Naive thymus-derived CD4-positive, alpha-beta T cell (primary cell): ENCODE data around the gene NTM. TPM values are rescaled to one million over a fixed set of nuclear protein-coding genes. Genes with fewer than 3 reads are reported as not detected.

Experiments
- ATAC-seq: fragments of 150-1000 bp; cut with Tn5 transposase; 2 replicates; pipeline ENCODE4 v1.10.0; 2021; ENCODE audit warnings: mild to moderate bottlenecking, moderate library complexity
- CTCF ChIA-PET: fragments of 350-600 bp; sonication (Branson Sonifier 250); formaldehyde crosslinking; loops from one replicate; lab custom pipeline; 2021; ENCODE audit warnings: antibody characterized with exemption; lab: Charles Lee
- POLR2A ChIA-PET: fragments of 350-600 bp; sonication (Branson Sonifier 250); formaldehyde crosslinking; loops from one replicate; lab custom pipeline; 2021; ENCODE audit warnings: antibody characterized with exemption, inconsistent platforms; lab: Charles Lee
- DNase-seq, 9 donors: peaks; one replicate each; pipeline versions ENCODE4 v3.0.0 to v3.0.0-alpha.2; 2020 to 2022; ENCODE audit warnings: mixed read lengths in 1 of 9
- H3K27ac ChIP-seq: one replicate; pipeline ENCODE4 v1.7.0; 2013; ENCODE audit warnings: mild to moderate bottlenecking, low read depth, low read length, moderate library complexity
- H3K27me3 ChIP-seq, 2 donors: one replicate each; pipeline ENCODE4 v1.7.0; 2013; ENCODE audit warnings: low read length in 2 of 2, mild to moderate bottlenecking in 2 of 2, moderate library complexity in 2 of 2; ENCODE audit not compliant: control insufficient read depth in 2 of 2, insufficient read depth in 2 of 2
- H3K36me3 ChIP-seq, 3 experiments: 1 replicate in 2 of 3; 2 replicates in 1 of 3; pipeline ENCODE4 v1.7.0; 2013; ENCODE audit warnings: low read length in 3 of 3, mild to moderate bottlenecking in 3 of 3, moderate library complexity in 1 of 3; ENCODE audit not compliant: insufficient read depth in 3 of 3, control insufficient read depth in 2 of 3
- H3K4me1 ChIP-seq, 2 donors: one replicate each; pipeline ENCODE4 v1.7.0; 2013; ENCODE audit warnings: low read length in 2 of 2, mild to moderate bottlenecking in 2 of 2, moderate library complexity in 1 of 2; ENCODE audit not compliant: control insufficient read depth in 2 of 2, insufficient read depth in 2 of 2
- H3K4me3 ChIP-seq: 2 replicates; pipeline ENCODE4 v1.7.0; 2013; ENCODE audit warnings: mild to moderate bottlenecking, low read length
- H3K9me3 ChIP-seq, 3 experiments: 1 replicate in 2 of 3; 2 replicates in 1 of 3; pipeline ENCODE4 v1.7.0; 2013; ENCODE audit warnings: low read length in 3 of 3; ENCODE audit not compliant: control insufficient read depth in 2 of 3
- H3K27ac Mint-ChIP-seq, 9 donors: one replicate each; pipeline ENCODE4 v1.8.0; 2020 to 2022; ENCODE audit warnings: mixed read lengths in 9 of 9, mild to moderate bottlenecking in 8 of 9, moderate library complexity in 5 of 9, inconsistent platforms in 2 of 9
- H3K27me3 Mint-ChIP-seq, 5 donors: one replicate each; pipeline ENCODE4 v1.8.0; 2021 to 2022; ENCODE audit warnings: mixed read lengths in 5 of 5, mild to moderate bottlenecking in 1 of 5
- H3K36me3 Mint-ChIP-seq, 5 donors: one replicate each; pipeline ENCODE4 v1.8.0; 2020 to 2022; ENCODE audit warnings: mixed read lengths in 5 of 5, mild to moderate bottlenecking in 3 of 5, inconsistent platforms in 1 of 5
- H3K4me1 Mint-ChIP-seq, 7 donors: one replicate each; pipeline ENCODE4 v1.8.0; 2020 to 2022; ENCODE audit warnings: mixed read lengths in 7 of 7, mild to moderate bottlenecking in 3 of 7, inconsistent platforms in 1 of 7
- H3K4me3 Mint-ChIP-seq, 10 donors: one replicate each; pipeline ENCODE4 v1.8.0; 2020 to 2022; ENCODE audit warnings: mild to moderate bottlenecking in 10 of 10, mixed read lengths in 10 of 10, moderate library complexity in 6 of 10, inconsistent platforms in 2 of 10
- H3K9me3 Mint-ChIP-seq, 11 donors: one replicate each; pipeline ENCODE4 v1.8.0; 2020 to 2022; ENCODE audit warnings: mixed read lengths in 11 of 11, mild to moderate bottlenecking in 4 of 11, inconsistent platforms in 1 of 11, moderate library complexity in 1 of 11
- intact Hi-C, 2 donors: fragments of 100-400 bp; cut with micrococcal nuclease; formaldehyde crosslinking; loops; one replicate each; pipeline ENCODE4 v1.15.1; 2023
- polyA plus RNA-seq, 2 donors: library from polyadenylated mRNA; unstranded; fragments of 300-500 nt; fragmentation: Illumina TruSeq; gene quantifications; one replicate each; pipeline ENCODE4 v1.2.3, GENCODE V29; 2021
- total RNA-seq, 6 experiments: library from RNA in 5 of 6; stranded (reverse) in 5 of 6; gene quantifications; 1 replicate in 5 of 6; 2 replicates in 1 of 6; pipeline ENCODE4 v1.2.3 and lab custom pipeline; 2021 to 2026

NTM gene
- total and polyA plus RNA-seq, 7 experiments from 2014 or later, result not detected

DNA sequence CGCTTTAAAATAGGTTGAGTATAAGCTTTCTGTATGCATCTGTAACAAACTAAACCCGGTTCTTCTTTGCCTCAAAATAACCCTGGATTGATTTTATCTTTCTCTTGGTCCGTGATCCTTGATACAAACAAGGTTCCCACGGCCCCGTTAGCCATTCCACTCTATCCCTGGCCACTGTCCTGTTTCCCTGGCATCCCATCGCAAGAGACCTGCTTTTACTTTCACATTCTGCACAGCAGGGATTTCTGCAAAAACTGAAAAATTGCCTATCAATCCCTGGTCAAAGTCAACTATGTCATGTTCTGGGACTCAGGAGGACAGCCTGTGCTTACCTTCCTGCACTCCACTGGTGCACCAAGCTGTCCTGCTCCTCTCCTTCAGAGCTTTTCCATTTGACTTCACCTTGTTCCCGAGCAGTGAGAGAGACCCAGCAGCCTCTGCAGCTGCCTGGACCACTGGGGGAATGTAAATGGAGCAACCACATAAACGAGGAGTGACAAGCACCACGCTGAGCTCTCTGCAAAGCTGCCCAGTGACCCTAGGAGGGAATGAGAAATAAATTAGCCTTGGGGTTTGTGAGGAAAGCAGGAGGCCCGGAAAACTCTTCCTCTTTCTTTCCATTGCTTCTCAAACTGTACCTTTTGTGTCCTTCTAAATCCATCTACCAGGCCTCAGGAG is 175.9 kb downstream of the NTM start:
- no peaks in the 10 kb centered on the region for H3K4me1 ChIP-seq
- H3K9me3 Mint-ChIP-seq, result peaks cover 0 to 20% (median 4%) of the 10 kb centered on the region in 11 donors
- H3K4me3 Mint-ChIP-seq, result no peak overlapping the region
- H3K4me3 ChIP-seq, result no peak overlapping the region
- no peak overlapping the region for H3K27ac Mint-ChIP-seq
- no peaks in the 10 kb centered on the region for H3K36me3 ChIP-seq
- CTCF ChIA-PET, result no interaction called here
- intact Hi-C loops, result no loop called here
- DNase-seq, result no peak
- no peaks in the 10 kb centered on the region for H3K4me1 Mint-ChIP-seq
- POLR2A ChIA-PET, result no interaction called here
- no peak overlapping the region for H3K27ac ChIP-seq
- no peaks in the 10 kb centered on the region for H3K9me3 ChIP-seq
- ATAC-seq, result no peak
- peaks cover 0 to 19% (median 9%) of the 10 kb centered on the region in 5 donors for H3K27me3 Mint-ChIP-seq
- no peaks in the 10 kb centered on the region for H3K27me3 ChIP-seq
- H3K36me3 Mint-ChIP-seq, result peaks cover 0 to 7% (median 0%) of the 10 kb centered on the region in 5 donors

DNA sequence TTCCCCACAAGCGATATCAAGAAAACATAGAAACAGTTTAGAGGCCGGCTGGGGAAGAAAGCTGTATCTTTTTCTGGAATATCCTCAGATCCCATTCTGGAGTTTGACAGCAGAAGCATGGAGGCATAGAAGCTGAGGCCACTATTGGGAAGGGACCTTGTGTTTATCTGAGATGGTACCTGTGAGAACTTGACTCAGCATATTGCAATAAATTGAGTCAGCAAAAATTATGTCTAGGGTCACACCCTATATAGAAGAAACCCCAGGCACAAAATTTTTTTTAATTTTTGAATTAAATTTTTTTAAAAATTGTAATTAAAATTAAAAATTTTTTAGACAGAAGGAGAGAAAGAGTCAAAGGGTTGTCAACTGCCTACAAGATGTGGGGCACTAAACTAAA is 178.7 kb downstream of the NTM start:
- H3K27me3 Mint-ChIP-seq, result peaks cover 0 to 19% (median 6%) of the 10 kb centered on the region in 5 donors
- peaks cover 0 to 21% (median 5%) of the 10 kb centered on the region in 11 donors for H3K9me3 Mint-ChIP-seq
- H3K4me3 Mint-ChIP-seq, result no peak overlapping the region
- Histone ChIP-seq H3K27me3 (no peaks in the 10 kb centered on the region), H3K9me3 (no peaks in the 10 kb centered on the region), H3K27ac (no peak overlapping the region), H3K36me3 (no peaks in the 10 kb centered on the region), H3K4me1 (no peaks in the 10 kb centered on the region), H3K4me3 (no peak overlapping the region)
- no peak for DNase-seq
- peaks cover 0 to 3% (median 0%) of the 10 kb centered on the region in 5 donors for H3K36me3 Mint-ChIP-seq
- H3K27ac Mint-ChIP-seq, result no peak overlapping the region
- CTCF ChIA-PET, result no interaction called here
- POLR2A ChIA-PET, result no interaction called here
- intact Hi-C loops, result no loop called here
- ATAC-seq, result no peak
- H3K4me1 Mint-ChIP-seq, result peaks cover 0 to 2% (median 0%) of the 10 kb centered on the region in 7 donors

DNA sequence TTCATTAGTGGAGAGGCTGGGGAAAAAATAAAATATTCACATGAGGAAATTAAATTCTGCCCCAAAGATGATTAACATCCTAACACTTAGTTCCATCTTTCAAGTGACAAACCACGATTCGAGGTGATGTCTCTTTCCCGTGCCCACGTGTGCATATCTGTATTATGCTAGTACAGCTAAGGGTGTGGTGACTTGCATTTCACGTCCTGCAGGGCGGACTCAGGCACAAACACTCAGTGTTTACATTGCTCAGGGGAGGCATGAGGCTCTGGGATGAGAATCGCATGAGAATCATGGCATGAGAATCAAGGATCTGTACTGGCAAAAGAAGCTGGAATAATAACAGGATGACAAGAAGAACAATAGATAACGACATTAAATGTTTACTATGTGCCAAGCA is 179.4 kb downstream of the NTM start:
- ChIA-PET POLR2A (no interaction called here), CTCF (no interaction called here)
- H3K27me3 Mint-ChIP-seq, result peaks cover 0 to 14% (median 6%) of the 10 kb centered on the region in 5 donors
- no peaks in the 10 kb centered on the region for H3K36me3 Mint-ChIP-seq
- DNase-seq (no peak), ATAC-seq (no peak)
- peaks cover 0 to 16% (median 5%) of the 10 kb centered on the region in 11 donors for H3K9me3 Mint-ChIP-seq
- Histone ChIP-seq H3K27ac (no peak overlapping the region), H3K36me3 (no peaks in the 10 kb centered on the region), H3K27me3 (no peaks in the 10 kb centered on the region), H3K4me1 (no peaks in the 10 kb centered on the region), H3K9me3 (no peaks in the 10 kb centered on the region), H3K4me3 (no peak overlapping the region)
- intact Hi-C loops, result no loop called here
- H3K4me3 Mint-ChIP-seq, result no peak overlapping the region
- H3K27ac Mint-ChIP-seq, result no peak overlapping the region
- H3K4me1 Mint-ChIP-seq, result peaks cover 0 to 2% (median 0%) of the 10 kb centered on the region in 7 donors

DNA sequence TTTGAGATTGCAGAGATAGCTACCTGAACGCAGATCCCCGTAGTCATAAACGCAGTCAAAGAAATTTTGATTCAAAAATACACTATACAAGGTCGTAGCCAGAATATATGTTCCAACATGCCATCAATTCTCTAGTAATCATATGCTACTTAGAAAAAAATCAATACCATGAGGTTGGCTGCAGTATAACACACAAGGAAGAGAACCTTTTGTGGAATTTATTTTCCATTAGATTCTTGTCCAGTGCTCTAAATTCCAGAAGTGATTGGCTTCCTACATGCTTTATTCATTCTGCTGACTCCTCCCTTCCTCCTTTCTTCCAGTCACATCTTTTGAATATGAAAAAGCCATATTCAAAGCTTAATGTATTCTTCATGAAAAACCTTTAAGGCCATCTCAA is 189.9 kb downstream of the NTM start:
- DNase-seq (no peak), ATAC-seq (no peak)
- Mint-ChIP-seq H3K27ac (no peak overlapping the region), H3K27me3 (peaks cover 0 to 15% (median 5%) of the 10 kb centered on the region in 5 donors), H3K4me1 (no peaks in the 10 kb centered on the region), H3K36me3 (no peaks in the 10 kb centered on the region), H3K9me3 (peaks cover 0 to 8% (median 0%) of the 10 kb centered on the region in 11 donors), H3K4me3 (no peak overlapping the region)
- Histone ChIP-seq H3K4me3 (no peak overlapping the region), H3K9me3 (no peaks in the 10 kb centered on the region), H3K4me1 (no peaks in the 10 kb centered on the region), H3K27ac (no peak overlapping the region), H3K36me3 (no peaks in the 10 kb centered on the region), H3K27me3 (no peaks in the 10 kb centered on the region)
- ChIA-PET POLR2A (no interaction called here), CTCF (no interaction called here)
- intact Hi-C loops, result no loop called here

DNA sequence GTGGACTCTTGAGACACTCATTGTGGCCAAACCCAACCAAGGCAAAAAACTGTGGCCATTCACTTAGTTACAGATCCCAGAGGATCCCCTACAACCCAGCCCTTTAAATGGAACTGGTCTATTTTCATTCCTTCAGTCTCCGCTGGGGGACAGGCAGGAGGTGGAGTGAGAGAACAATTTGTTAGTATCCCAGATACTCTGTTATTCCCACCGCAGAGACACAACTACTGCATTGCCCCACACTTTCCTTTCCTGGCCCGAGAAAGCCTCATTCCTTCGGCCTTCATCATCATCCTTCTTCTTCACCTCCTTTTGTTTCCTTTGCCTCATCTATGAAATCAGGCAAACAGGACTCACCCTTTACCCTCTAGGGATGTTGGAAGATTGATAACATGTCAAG is 191.1 kb downstream of the NTM start:
- no peaks in the 10 kb centered on the region for H3K27me3 ChIP-seq
- Mint-ChIP-seq H3K9me3 (peaks cover 0 to 10% (median 0%) of the 10 kb centered on the region in 11 donors), H3K4me1 (no peaks in the 10 kb centered on the region), H3K36me3 (no peaks in the 10 kb centered on the region), H3K4me3 (no peak overlapping the region), H3K27ac (no peak overlapping the region), H3K27me3 (peaks cover 0 to 17% (median 5%) of the 10 kb centered on the region in 5 donors)
- ATAC-seq (no peak), DNase-seq (no peak)
- H3K4me1 ChIP-seq, result no peaks in the 10 kb centered on the region
- ChIA-PET CTCF (no interaction called here), POLR2A (no interaction called here)
- intact Hi-C loops, result no loop called here
- no peak overlapping the region for H3K27ac ChIP-seq
- no peaks in the 10 kb centered on the region for H3K36me3 ChIP-seq
- no peak overlapping the region for H3K4me3 ChIP-seq
- no peaks in the 10 kb centered on the region for H3K9me3 ChIP-seq

DNA sequence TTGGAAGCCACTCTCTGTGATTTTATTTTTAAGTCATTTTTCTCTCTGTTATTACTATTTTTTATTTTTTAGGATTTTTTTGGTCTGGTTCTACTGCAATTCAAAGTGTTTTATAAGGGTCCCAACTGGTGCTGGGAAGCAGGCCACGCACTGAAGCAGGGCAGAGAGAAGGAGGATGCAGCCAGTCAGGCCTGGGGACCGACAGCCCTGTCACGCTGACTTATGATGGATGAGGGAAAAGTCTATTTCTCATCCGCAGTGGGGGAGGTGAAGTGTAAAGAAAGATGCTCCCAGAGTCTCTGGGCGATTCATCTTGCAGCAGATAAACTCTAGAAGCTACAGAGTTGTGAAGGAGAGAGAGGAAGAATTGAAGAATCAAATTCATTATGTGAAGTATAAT is 191.6 kb downstream of the NTM start:
- ATAC-seq (no peak), DNase-seq (no peak)
- CTCF ChIA-PET, result no interaction called here
- POLR2A ChIA-PET, result no interaction called here
- Histone ChIP-seq H3K36me3 (no peaks in the 10 kb centered on the region), H3K9me3 (no peaks in the 10 kb centered on the region), H3K4me3 (no peak overlapping the region), H3K27me3 (no peaks in the 10 kb centered on the region), H3K27ac (no peak overlapping the region), H3K4me1 (no peaks in the 10 kb centered on the region)
- Mint-ChIP-seq H3K4me3 (no peak overlapping the region), H3K27ac (no peak overlapping the region), H3K9me3 (peaks cover 0 to 10% (median 0%) of the 10 kb centered on the region in 11 donors), H3K27me3 (peaks cover 0 to 17% (median 5%) of the 10 kb centered on the region in 5 donors), H3K4me1 (no peaks in the 10 kb centered on the region), H3K36me3 (no peaks in the 10 kb centered on the region)
- intact Hi-C loops, result no loop called here

DNA sequence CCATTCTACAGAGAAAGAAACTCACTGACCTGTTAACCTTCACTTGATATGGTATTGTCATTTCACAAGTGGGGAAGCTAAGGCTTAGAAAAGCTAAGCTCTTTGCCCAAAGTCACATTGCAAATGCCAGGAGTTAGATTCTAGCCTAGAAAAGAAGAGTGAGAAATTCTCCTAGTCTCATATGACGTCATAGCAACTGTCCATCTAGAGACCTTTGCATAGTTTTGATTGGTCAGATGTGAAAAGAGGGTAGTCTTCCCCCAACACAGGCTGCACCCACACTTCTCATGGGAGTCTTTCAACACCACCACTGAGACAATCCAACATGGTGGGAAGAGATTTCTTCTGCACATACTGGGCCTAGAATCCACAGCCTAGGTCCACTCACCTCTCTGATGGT is 197.9 kb downstream of the NTM start:
- Histone ChIP-seq H3K4me1 (no peaks in the 10 kb centered on the region), H3K27ac (no peak overlapping the region), H3K27me3 (no peaks in the 10 kb centered on the region), H3K9me3 (no peaks in the 10 kb centered on the region), H3K4me3 (no peak overlapping the region), H3K36me3 (no peaks in the 10 kb centered on the region)
- H3K36me3 Mint-ChIP-seq, result no peaks in the 10 kb centered on the region
- H3K27me3 Mint-ChIP-seq, result peaks cover 0 to 12% (median 0%) of the 10 kb centered on the region in 5 donors
- H3K4me3 Mint-ChIP-seq, result no peak overlapping the region
- DNase-seq, result no peak
- intact Hi-C loops, result no loop called here
- peaks cover 0 to 8% (median 0%) of the 10 kb centered on the region in 11 donors for H3K9me3 Mint-ChIP-seq
- no peak for ATAC-seq
- CTCF ChIA-PET, result no interaction called here
- H3K4me1 Mint-ChIP-seq, result no peaks in the 10 kb centered on the region
- POLR2A ChIA-PET, result no interaction called here
- no peak overlapping the region for H3K27ac Mint-ChIP-seq
